Esophagus muscularis mucosa (tissue), 4 donors: Measurements from ENCODE around the gene BTNL3. TPM values are rescaled to one million over a fixed set of nuclear protein-coding genes. Genes with fewer than 3 reads are reported as not detected.

ENCODE experiments used
- DNase-seq: peaks from one replicate; pipeline ENCODE4 v3.0.0-alpha.2; 2017; ENCODE audit errors: extremely low spot score
- H3K27ac ChIP-seq, 4 donors: fragments of 200-600 bp; sonication (generic); replicated peaks in 1 of 4; 1 replicate in 3 of 4; 2 replicates in 1 of 4; pipeline ENCODE4 v1.5.1; 2016 to 2019; ENCODE audit warnings: mild to moderate bottlenecking in 1 of 4
- H3K27me3 ChIP-seq, 4 donors: fragments of 200-600 bp; sonication (generic); one replicate each; pipeline versions ENCODE4 v1.5.1 to v1.6.0; 2016 to 2019
- H3K36me3 ChIP-seq, 4 donors: fragments of 200-600 bp; sonication (generic); one replicate each; pipeline ENCODE4 v1.5.1; 2016 to 2019
- H3K4me1 ChIP-seq, 4 donors: fragments of 200-600 bp; sonication (generic); one replicate each; pipeline ENCODE4 v1.5.1; 2016 to 2019
- H3K4me3 ChIP-seq, 4 donors: fragments of 200-600 bp; sonication (generic); 1 replicate in 2 of 4; 2 replicates in 2 of 4; pipeline ENCODE4 v1.5.1; 2016 to 2019; ENCODE audit warnings: mild to moderate bottlenecking in 4 of 4, moderate library complexity in 1 of 4
- H3K9me3 ChIP-seq, 4 donors: fragments of 200-600 bp; sonication (generic); 1 replicate in 3 of 4; 2 replicates in 1 of 4; pipeline ENCODE4 v1.5.1; 2016 to 2019
- CTCF ChIP-seq, 3 experiments: fragments of 200-600 bp in 2 of 3; fragments of 450-650 bp in 1 of 3; sonication (generic) in 2 of 3; IDR thresholded peaks; one replicate each; pipeline ENCODE4 v1.5.1; 2017 to 2019; ENCODE audit warnings: antibody characterized with exemption in 3 of 3, mild to moderate bottlenecking in 2 of 3, moderate library complexity in 1 of 3
- EP300 ChIP-seq: sonication (generic); formaldehyde crosslinking; IDR thresholded peaks from one replicate; pipeline ENCODE4 v1.6.1; 2017; ENCODE audit warnings: antibody characterized with exemption
- POLR2A ChIP-seq: fragments of 450-650 bp; IDR thresholded peaks from one replicate; pipeline ENCODE4 v1.6.1; 2017; ENCODE audit warnings: antibody characterized with exemption, moderate library complexity, mild to moderate bottlenecking, low read depth
- POLR2AphosphoS5 ChIP-seq, 2 donors: sonication (generic); formaldehyde crosslinking; IDR thresholded peaks; one replicate each; pipeline ENCODE4 v1.6.1; 2017; ENCODE audit warnings: antibody characterized with exemption in 2 of 2
- WGBS: methylation state at CpG from one replicate; pipeline ENCODE4 v1.1.5; 2018; 5-methylcytosine and 5-hydroxymethylcytosine counted together
- intact Hi-C: fragments of 100-400 bp; cut with DNase I; formaldehyde crosslinking; loops from one replicate; pipeline ENCODE4 v1.15.1; 2023
- total RNA-seq, 4 donors: library from RNA; depleted of rRNA; stranded (reverse); fragments of >200 nt; gene quantifications; one replicate each; pipeline versions ENCODE4 v1.1.0 to v1.2.1, GENCODE V29; 2016

The BTNL3 gene
- total RNA-seq, 4 donors from 2014 or later = 0.13 TPM; not detected in 3

- TF ChIP-seq POLR2A (no peak), POLR2AphosphoS5 (IDR thresholded peaks at IDR 0.05) (no peak), EP300 (no peak), CTCF (IDR thresholded peaks at IDR 0.05) (no peak)
- Histone ChIP-seq H3K4me1 (peaks cover 20 to 26% (median 22%) of the 10 kb centered on the region in 4 donors), H3K27ac (no peak overlapping the region), H3K36me3 (peaks cover 0 to 13% (median 0%) of the 10 kb centered on the region in 4 donors), H3K27me3 (peaks cover 3 to 97% (median 53%) of the 10 kb centered on the region in 4 donors), H3K9me3 (no peaks in the 10 kb centered on the region), H3K4me3 (no peak overlapping the region)
- peak; percentile 86 for DNase-seq
- WGBS = 83% methylated on average over 4 of the region's 5 CpGs
- intact Hi-C loops = loop anchor here (5.0 kb wide), 1 partner anchor 188 kb away; the partner anchor contains the start of gene ZFP62
Observed at GRCh38 chr5:181050016-181050415, 61.4 kb downstream of the BTNL3 start.

GRCh38 chr5:181051841-181052671 lies 63.4 kb downstream of the BTNL3 start:
- Histone ChIP-seq H3K27ac (no peak overlapping the region), H3K27me3 (peaks cover 3 to 96% (median 53%) of the 10 kb centered on the region in 4 donors), H3K4me3 (peak overlapping the region; percentile 54 to 68 (median 59))

GRCh38 chr5:181052672-181053487 lies 64.2 kb downstream of the BTNL3 start:
- intact Hi-C loops = loop anchor here (5.0 kb wide), 1 partner anchor 191 kb away; the partner anchor contains the start of gene ZFP62
- Histone ChIP-seq H3K4me3 (peak overlapping the region; percentile 54 to 68 (median 59)), H3K36me3 (peaks cover 0 to 16% (median 0%) of the 10 kb centered on the region in 4 donors), H3K27me3 (peaks cover 3 to 96% (median 50%) of the 10 kb centered on the region in 4 donors), H3K9me3 (no peaks in the 10 kb centered on the region), H3K27ac (peak overlapping the region in 3 of 4 donors; percentile 35 to 43 (median 40)), H3K4me1 (peaks cover 20 to 26% (median 22%) of the 10 kb centered on the region in 4 donors)
- TF ChIP-seq CTCF (IDR thresholded peaks at IDR 0.05) (no peak), EP300 (no peak), POLR2AphosphoS5 (IDR thresholded peaks at IDR 0.05) (no peak)
- DNase-seq = no peak
- 1% methylated on average over 21 of the region's 120 CpGs for WGBS

More at GRCh38 chr5:181051841-181052671, 63.4 kb downstream of the BTNL3 start:
- Histone ChIP-seq H3K9me3 (no peaks in the 10 kb centered on the region), H3K36me3 (peaks cover 0 to 16% (median 0%) of the 10 kb centered on the region in 4 donors), H3K4me1 (peaks cover 20 to 26% (median 22%) of the 10 kb centered on the region in 4 donors)
- TF ChIP-seq POLR2AphosphoS5 (IDR thresholded peaks at IDR 0.05) (no peak), POLR2A (no peak), CTCF (IDR thresholded peaks at IDR 0.05) (no peak), EP300 (no peak)
- no peak for DNase-seq
- 32% methylated on average over 18 of the region's 27 CpGs for WGBS
- intact Hi-C loops = loop anchor here (5.0 kb wide), 1 partner anchor 190 kb away; the partner anchor contains the start of gene ZFP62

GRCh38 chr5:181053488-181054121 lies 65.0 kb downstream of the BTNL3 start:
- intact Hi-C loops = loop anchor here (5.0 kb wide), 1 partner anchor 191 kb away; the partner anchor contains the start of gene ZFP62

More at GRCh38 chr5:181053488-181054121, 65.0 kb downstream of the BTNL3 start:
- Histone ChIP-seq H3K36me3 (peaks cover 0 to 10% (median 0%) of the 10 kb centered on the region in 4 donors), H3K4me3 (peak overlapping the region; percentile 54 to 68 (median 59)), H3K27ac (peak overlapping the region in 2 of 4 donors; percentile 35 to 43), H3K27me3 (peaks cover 3 to 97% (median 48%) of the 10 kb centered on the region in 4 donors), H3K9me3 (no peaks in the 10 kb centered on the region), H3K4me1 (peaks cover 20 to 26% (median 22%) of the 10 kb centered on the region in 4 donors)
- 1% methylated on average over 32 of the region's 45 CpGs for WGBS
- TF ChIP-seq EP300 (no peak), POLR2A (no peak), CTCF (IDR thresholded peaks at IDR 0.05) (no peak), POLR2AphosphoS5 (IDR thresholded peaks at IDR 0.05) (no peak)
- DNase-seq = peak; percentile 64
